OCI-LY3 (cell line): ENCODE data around the gene MBNL1.
A peak's percentile ranks its signal among the peaks of the same experiment; 100 is the strongest.

Source experiments
- H2AFZ ChIP-seq: fragments of 200-600, 300-600 bp; shearing (Covaris generic); 2 replicates; pipeline ENCODE4 v1.6.0; 2014; ENCODE audit warnings: antibody characterized with exemption, low read depth, low read length
- H3K27ac ChIP-seq: fragments of 200-600, 300-600 bp; sonication (generic); 2 replicates; pipeline ENCODE4 v1.5.1; 2014; ENCODE audit warnings: mild to moderate bottlenecking, low read length, moderate library complexity, mixed read lengths
- H3K27me3 ChIP-seq: fragments of 200-600, 300-600 bp; sonication (generic); 2 replicates; pipeline ENCODE4 v1.6.1; 2014; ENCODE audit warnings: low read depth, low read length, mixed read lengths
- H3K36me3 ChIP-seq: fragments of 200-600, 300-600 bp; sonication (generic); replicated peaks from 2 replicates; pipeline ENCODE3; 2014; ENCODE audit warnings: low read depth, low read length, mixed read lengths
- H3K4me1 ChIP-seq: fragments of 300-600, 200-600 bp; sonication (generic); 2 replicates; pipeline ENCODE4 v1.6.1; 2014; ENCODE audit warnings: low read length, mixed read lengths
- H3K4me2 ChIP-seq: fragments of 200-600, 300-600 bp; sonication (generic); 2 replicates; pipeline ENCODE4 v1.6.1; 2014; ENCODE audit warnings: low read length, mixed read lengths
- H3K4me3 ChIP-seq: fragments of 300-600, 200-600 bp; sonication (generic); 2 replicates; pipeline ENCODE4 v1.5.1; 2014; ENCODE audit warnings: antibody characterized with exemption, mild to moderate bottlenecking, low read length, moderate library complexity
- H3K79me2 ChIP-seq: fragments of 300-600, 200-600 bp; shearing (Covaris generic); 2 replicates; pipeline ENCODE4 v1.6.1; 2014; ENCODE audit warnings: mild to moderate bottlenecking, low read length, mixed read lengths
- H3K9ac ChIP-seq: fragments of 300-600, 200-600 bp; shearing (Covaris generic); 2 replicates; pipeline ENCODE4 v1.6.0; 2014; ENCODE audit warnings: mild to moderate bottlenecking, low read length, moderate library complexity
- H3K9me3 ChIP-seq: fragments of 200-600, 300-600 bp; shearing (Covaris generic); 2 replicates; pipeline ENCODE4 v1.6.1; 2014; ENCODE audit warnings: low read length, mixed read lengths; ENCODE audit not compliant: insufficient read depth
- H4K20me1 ChIP-seq: fragments of 200-600, 300-600 bp; sonication (generic); 2 replicates; pipeline ENCODE4 v1.6.1; 2016; ENCODE audit warnings: low read length, mixed read lengths; ENCODE audit not compliant: insufficient read depth
- CTCF ChIP-seq: fragments of 200-600, 300-600 bp; sonication (generic); IDR thresholded peaks from 2 replicates; pipeline ENCODE4 v1.5.1; 2014; ENCODE audit warnings: antibody characterized with exemption, low read length, low read depth
- EZH2phosphoT487 ChIP-seq: fragments of 200-600 bp; shearing (Covaris generic); IDR thresholded peaks from 2 replicates; pipeline ENCODE4 v1.6.1; 2018; ENCODE audit warnings: antibody characterized with exemption, mixed run types, low read depth

The MBNL1 gene

GRCh38 chr3:152444029-152444641, 175.4 kb downstream of the MBNL1 start:
- Histone ChIP-seq H3K4me3 (no peak overlapping the region), H3K27me3 (no peaks in the 10 kb centered on the region), H3K36me3 (peaks cover 30% of the 10 kb centered on the region), H3K9ac (no peak overlapping the region), H3K27ac (no peak overlapping the region), H3K79me2 (peaks cover 76% of the 10 kb centered on the region), H3K4me1 (peaks cover 21% of the 10 kb centered on the region), H3K4me2 (peak overlapping the region; percentile 31), H2AFZ (no peak overlapping the region), H4K20me1 (peaks cover 66% of the 10 kb centered on the region), H3K9me3 (no peaks in the 10 kb centered on the region)
- peak; percentile 84 for TF ChIP-seq CTCF
- TF ChIP-seq EZH2phosphoT487: no peak

DNA sequence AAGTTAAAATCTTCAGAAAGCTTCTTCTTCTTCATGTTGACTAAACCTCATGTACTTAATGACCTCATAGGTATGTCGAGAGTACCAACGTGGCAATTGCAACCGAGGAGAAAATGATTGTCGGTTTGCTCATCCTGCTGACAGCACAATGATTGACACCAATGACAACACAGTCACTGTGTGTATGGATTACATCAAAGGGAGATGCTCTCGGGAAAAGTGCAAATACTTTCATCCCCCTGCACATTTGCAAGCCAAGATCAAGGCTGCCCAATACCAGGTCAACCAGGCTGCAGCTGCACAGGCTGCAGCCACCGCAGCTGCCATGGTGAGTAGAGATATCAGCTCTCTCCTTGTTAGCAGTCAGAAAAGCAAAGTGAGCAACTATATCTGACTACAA, 176.5 kb downstream of the MBNL1 start:
- Histone ChIP-seq H3K4me1 (peaks cover 21% of the 10 kb centered on the region), H3K27me3 (no peaks in the 10 kb centered on the region), H4K20me1 (peaks cover 57% of the 10 kb centered on the region), H3K4me3 (no peak overlapping the region), H3K79me2 (peaks cover 66% of the 10 kb centered on the region), H2AFZ (no peak overlapping the region), H3K9ac (no peak overlapping the region), H3K4me2 (no peak overlapping the region), H3K36me3 (peaks cover 30% of the 10 kb centered on the region), H3K9me3 (no peaks in the 10 kb centered on the region), H3K27ac (no peak overlapping the region)
- TF ChIP-seq EZH2phosphoT487: no peak
- no peak for TF ChIP-seq CTCF

DNA sequence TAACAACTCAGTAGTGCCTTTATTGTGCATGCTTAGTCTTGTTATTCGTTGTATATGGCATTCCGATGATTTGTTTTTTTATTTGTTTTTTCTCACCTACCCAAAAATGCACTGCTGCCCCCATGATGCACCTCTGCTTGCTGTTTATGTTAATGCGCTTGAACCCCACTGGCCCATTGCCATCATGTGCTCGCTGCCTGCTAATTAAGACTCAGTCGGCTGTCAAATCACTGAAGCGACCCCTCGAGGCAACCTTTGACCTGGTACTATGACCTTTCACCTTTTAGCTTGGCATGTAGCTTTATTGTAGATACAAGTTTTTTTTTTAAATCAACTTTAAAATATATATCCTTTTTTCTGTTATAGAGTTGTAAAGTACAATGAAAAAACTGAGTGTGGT, 177.8 kb downstream of the MBNL1 start:
- TF ChIP-seq EZH2phosphoT487: no peak
- no peak for TF ChIP-seq CTCF
- H3K4me1 ChIP-seq: peaks cover 21% of the 10 kb centered on the region
- H3K4me2 ChIP-seq: no peak overlapping the region
- H3K27me3 ChIP-seq: no peaks in the 10 kb centered on the region
- no peaks in the 10 kb centered on the region for H3K9me3 ChIP-seq
- H2AFZ ChIP-seq: no peak overlapping the region
- H3K79me2 ChIP-seq: peaks cover 54% of the 10 kb centered on the region
- H3K9ac ChIP-seq: no peak overlapping the region
- no peak overlapping the region for H3K27ac ChIP-seq
- peaks cover 56% of the 10 kb centered on the region for H4K20me1 ChIP-seq
- H3K4me3 ChIP-seq: no peak overlapping the region
- peaks cover 30% of the 10 kb centered on the region for H3K36me3 ChIP-seq

DNA sequence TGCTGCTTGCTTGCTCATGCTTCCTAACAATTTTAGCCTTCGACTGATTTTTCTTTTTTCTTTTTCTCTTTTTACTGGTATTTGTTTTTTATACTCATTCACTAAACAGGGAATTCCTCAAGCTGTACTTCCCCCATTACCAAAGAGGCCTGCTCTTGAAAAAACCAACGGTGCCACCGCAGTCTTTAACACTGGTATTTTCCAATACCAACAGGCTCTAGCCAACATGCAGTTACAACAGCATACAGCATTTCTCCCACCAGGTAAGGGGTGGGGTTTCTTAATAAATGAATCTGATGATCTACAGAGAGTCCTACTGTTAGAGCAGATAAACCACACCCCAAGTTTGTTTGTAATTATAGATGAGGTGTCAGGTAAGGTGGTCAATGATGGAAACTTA, 178.8 kb downstream of the MBNL1 start:
- TF ChIP-seq EZH2phosphoT487: no peak
- H3K36me3 ChIP-seq: peaks cover 33% of the 10 kb centered on the region
- peaks cover 15% of the 10 kb centered on the region for H3K4me1 ChIP-seq
- H4K20me1 ChIP-seq: peaks cover 54% of the 10 kb centered on the region
- H3K9me3 ChIP-seq: no peaks in the 10 kb centered on the region
- H3K27me3 ChIP-seq: no peaks in the 10 kb centered on the region
- H2AFZ ChIP-seq: no peak overlapping the region
- H3K4me2 ChIP-seq: no peak overlapping the region
- H3K4me3 ChIP-seq: no peak overlapping the region
- no peak overlapping the region for H3K9ac ChIP-seq
- H3K27ac ChIP-seq: no peak overlapping the region
- peaks cover 49% of the 10 kb centered on the region for H3K79me2 ChIP-seq
